Measurements from ENCODE around the gene IRX3. TPM values are rescaled to one million over a fixed set of nuclear protein-coding genes. Genes with fewer than 3 reads are reported as not detected.

The IRX3 gene
- total and polyA plus RNA-seq, 2 donors from 2014 or later: 13.5 to 37.9 TPM

- Histone ChIP-seq H3K27ac (ENCODE audit: low read depth in 2 of 2, low read length in 2 of 2) (no peak overlapping the region), H3K9ac (ENCODE audit: low read length in 3 of 3) (no peak overlapping the region), H3K4me1 (ENCODE audit: control insufficient read depth in 2 of 3, insufficient read depth in 2 of 3, low read depth in 1 of 3, low read length in 3 of 3) (no peaks in the 10 kb centered on the region), H3K9me3 (ENCODE audit: control insufficient read depth in 2 of 3, insufficient read depth in 1 of 3, low read length in 3 of 3) (no peaks in the 10 kb centered on the region), H3K4me3 (ENCODE audit: low read length in 3 of 3) (no peak overlapping the region), H3K36me3 (ENCODE audit: control insufficient read depth in 2 of 3, insufficient read depth in 3 of 3, low read length in 3 of 3) (no peaks in the 10 kb centered on the region), H3K27me3 (ENCODE audit: control insufficient read depth, insufficient read depth, low read length) (no peaks in the 10 kb centered on the region)
- TF ChIP-seq CTCF (IDR thresholded peaks at IDR 0.05; ENCODE audit: borderline replicate concordance, extremely low read depth, insufficient read depth): no peak
- DNase-seq: no peak
- intact Hi-C loops (cut with DNase I): no loop called here
- no peak for FAIRE-seq
Observed at GRCh38 chr16:54268766-54269165, 17.8 kb downstream of the IRX3 start.

- Histone ChIP-seq H3K4me1 (ENCODE audit: control insufficient read depth in 2 of 3, insufficient read depth in 2 of 3, low read depth in 1 of 3, low read length in 3 of 3) (no peaks in the 10 kb centered on the region), H3K4me3 (ENCODE audit: low read length in 3 of 3) (no peak overlapping the region), H3K27me3 (ENCODE audit: control insufficient read depth, insufficient read depth, low read length) (no peaks in the 10 kb centered on the region), H3K27ac (ENCODE audit: low read depth in 2 of 2, low read length in 2 of 2) (no peak overlapping the region), H3K9ac (ENCODE audit: low read length in 3 of 3) (no peak overlapping the region), H3K9me3 (ENCODE audit: control insufficient read depth in 2 of 3, insufficient read depth in 1 of 3, low read length in 3 of 3) (no peaks in the 10 kb centered on the region), H3K36me3 (ENCODE audit: control insufficient read depth in 2 of 3, insufficient read depth in 3 of 3, low read length in 3 of 3) (no peaks in the 10 kb centered on the region)
- TF ChIP-seq CTCF (IDR thresholded peaks at IDR 0.05; ENCODE audit: borderline replicate concordance, extremely low read depth, insufficient read depth): no peak
- DNase-seq (no peak), FAIRE-seq (no peak)
- intact Hi-C loops (cut with DNase I): no loop called here
Observed at GRCh38 chr16:54268340-54268739, 18.2 kb downstream of the IRX3 start.

- DNase-seq (no peak), FAIRE-seq (no peak)
- H3K36me3 ChIP-seq (ENCODE audit: control insufficient read depth in 2 of 3, insufficient read depth in 3 of 3, low read length in 3 of 3): no peaks in the 10 kb centered on the region
- no peaks in the 10 kb centered on the region for H3K4me1 ChIP-seq (ENCODE audit: control insufficient read depth in 2 of 3, insufficient read depth in 2 of 3, low read depth in 1 of 3, low read length in 3 of 3)
- H3K27me3 ChIP-seq (ENCODE audit: control insufficient read depth, insufficient read depth, low read length): no peaks in the 10 kb centered on the region
- H3K9ac ChIP-seq (ENCODE audit: low read length in 3 of 3): no peak overlapping the region
- H3K27ac ChIP-seq (ENCODE audit: low read depth in 2 of 2, low read length in 2 of 2): no peak overlapping the region
- no peak for TF ChIP-seq CTCF (IDR thresholded peaks at IDR 0.05; ENCODE audit: borderline replicate concordance, extremely low read depth, insufficient read depth)
- intact Hi-C loops (cut with DNase I): no loop called here
- no peaks in the 10 kb centered on the region for H3K9me3 ChIP-seq (ENCODE audit: control insufficient read depth in 2 of 3, insufficient read depth in 1 of 3, low read length in 3 of 3)
- no peak overlapping the region for H3K4me3 ChIP-seq (ENCODE audit: low read length in 3 of 3)
Observed at GRCh38 chr16:54266363-54266955, 20.1 kb downstream of the IRX3 start.

- no peak overlapping the region for H3K4me3 ChIP-seq (ENCODE audit: low read length in 3 of 3)
- no peak for TF ChIP-seq CTCF (IDR thresholded peaks at IDR 0.05; ENCODE audit: borderline replicate concordance, extremely low read depth, insufficient read depth)
- no peaks in the 10 kb centered on the region for H3K4me1 ChIP-seq (ENCODE audit: control insufficient read depth in 2 of 3, insufficient read depth in 2 of 3, low read depth in 1 of 3, low read length in 3 of 3)
- intact Hi-C loops (cut with DNase I): no loop called here
- DNase-seq (no peak), FAIRE-seq (no peak)
- H3K27me3 ChIP-seq (ENCODE audit: control insufficient read depth, insufficient read depth, low read length): no peaks in the 10 kb centered on the region
- no peaks in the 10 kb centered on the region for H3K9me3 ChIP-seq (ENCODE audit: control insufficient read depth in 2 of 3, insufficient read depth in 1 of 3, low read length in 3 of 3)
- no peak overlapping the region for H3K27ac ChIP-seq (ENCODE audit: low read depth in 2 of 2, low read length in 2 of 2)
- H3K9ac ChIP-seq (ENCODE audit: low read length in 3 of 3): no peak overlapping the region
- no peaks in the 10 kb centered on the region for H3K36me3 ChIP-seq (ENCODE audit: control insufficient read depth in 2 of 3, insufficient read depth in 3 of 3, low read length in 3 of 3)
Observed at GRCh38 chr16:54265575-54266107, 20.9 kb downstream of the IRX3 start.

All from kidney (tissue), 14 donors.